Coronary artery (tissue), 2 donors: ENCODE measurements around the gene PPP1R12C.

Source experiments
- DNase-seq: peaks from one replicate; pipeline ENCODE4 v3.0.0-alpha.2; 2017; ENCODE audit warnings: low spot score
- H3K27ac ChIP-seq, 2 donors: fragments of 200-600 bp; sonication (generic); one replicate each; pipeline ENCODE4 v1.5.1; 2016 to 2019
- H3K4me3 ChIP-seq: fragments of 200-600 bp; sonication (generic); 2 replicates; pipeline ENCODE4 v1.5.1; 2016; ENCODE audit warnings: mild to moderate bottlenecking, moderate library complexity
- CTCF ChIP-seq: fragments of 200-600 bp; sonication (generic); IDR thresholded peaks from one replicate; pipeline ENCODE4 v1.5.1; 2019; ENCODE audit warnings: antibody characterized with exemption

PPP1R12C gene

GRCh38 chr19:55141696-55142095 lies 24.3 kb upstream of the PPP1R12C start:
- DNase-seq = no peak
- no peak overlapping the region for H3K27ac ChIP-seq
- H3K4me3 ChIP-seq = no peak overlapping the region
- no peak for TF ChIP-seq CTCF

GRCh38 chr19:55137915-55138314 lies 20.5 kb upstream of the PPP1R12C start:
- no peak for DNase-seq
- Histone ChIP-seq H3K27ac (no peak overlapping the region), H3K4me3 (no peak overlapping the region)
- TF ChIP-seq CTCF = no peak

- no peak for TF ChIP-seq CTCF
- no peak overlapping the region for H3K4me3 ChIP-seq
- DNase-seq = no peak
- no peak overlapping the region for H3K27ac ChIP-seq
These were observed 19.1 kb upstream of the PPP1R12C start for GRCh38 chr19:55136399-55137102.

GRCh38 chr19:55134736-55135135 lies 17.3 kb upstream of the PPP1R12C start:
- no peak for TF ChIP-seq CTCF
- no peak for DNase-seq
- H3K4me3 ChIP-seq = no peak overlapping the region
- no peak overlapping the region for H3K27ac ChIP-seq

- no peak overlapping the region for H3K27ac ChIP-seq
- no peak for TF ChIP-seq CTCF
- no peak overlapping the region for H3K4me3 ChIP-seq
- no peak for DNase-seq
These were observed 16.4 kb upstream of the PPP1R12C start for GRCh38 chr19:55133639-55134444.

- Histone ChIP-seq H3K27ac (no peak overlapping the region), H3K4me3 (no peak overlapping the region)
- TF ChIP-seq CTCF = no peak
- DNase-seq = no peak
These were observed 15.2 kb upstream of the PPP1R12C start for GRCh38 chr19:55132453-55133129.
